Measurements from ENCODE around the gene KIFBP.

DNA sequence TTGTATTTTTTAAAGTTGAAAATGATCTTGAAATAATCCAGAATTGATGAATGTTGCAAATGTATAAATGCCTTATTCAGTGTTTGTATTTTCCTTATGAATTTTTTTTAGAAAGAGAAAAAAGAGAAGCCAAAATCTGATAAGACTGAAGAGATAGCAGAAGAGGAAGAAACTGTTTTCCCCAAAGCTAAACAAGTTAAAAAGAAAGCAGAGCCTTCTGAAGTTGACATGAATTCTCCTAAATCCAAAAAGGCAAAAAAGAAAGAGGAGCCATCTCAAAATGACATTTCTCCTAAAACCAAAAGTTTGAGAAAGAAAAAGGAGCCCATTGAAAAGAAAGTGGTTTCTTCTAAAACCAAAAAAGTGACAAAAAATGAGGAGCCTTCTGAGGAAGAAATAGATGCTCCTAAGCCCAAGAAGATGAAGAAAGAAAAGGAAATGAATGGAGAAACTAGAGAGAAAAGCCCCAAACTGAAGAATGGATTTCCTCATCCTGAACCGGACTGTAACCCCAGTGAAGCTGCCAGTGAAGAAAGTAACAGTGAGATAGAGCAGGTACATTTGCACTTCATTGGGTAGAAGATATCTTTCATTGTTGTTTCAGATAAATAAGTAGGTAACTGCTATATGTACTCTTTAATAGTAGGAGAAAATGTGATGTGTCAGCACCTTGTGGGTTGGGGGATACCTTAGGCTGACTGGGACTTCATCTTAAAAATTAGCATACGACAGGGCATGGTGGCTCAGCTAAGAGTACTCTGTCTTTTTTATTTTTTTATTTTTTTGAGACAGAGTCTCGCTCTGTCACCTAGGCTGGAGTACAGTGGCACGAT is 28.7 kb upstream of the KIFBP start:
- TF ChIP-seq, protein P1, sequence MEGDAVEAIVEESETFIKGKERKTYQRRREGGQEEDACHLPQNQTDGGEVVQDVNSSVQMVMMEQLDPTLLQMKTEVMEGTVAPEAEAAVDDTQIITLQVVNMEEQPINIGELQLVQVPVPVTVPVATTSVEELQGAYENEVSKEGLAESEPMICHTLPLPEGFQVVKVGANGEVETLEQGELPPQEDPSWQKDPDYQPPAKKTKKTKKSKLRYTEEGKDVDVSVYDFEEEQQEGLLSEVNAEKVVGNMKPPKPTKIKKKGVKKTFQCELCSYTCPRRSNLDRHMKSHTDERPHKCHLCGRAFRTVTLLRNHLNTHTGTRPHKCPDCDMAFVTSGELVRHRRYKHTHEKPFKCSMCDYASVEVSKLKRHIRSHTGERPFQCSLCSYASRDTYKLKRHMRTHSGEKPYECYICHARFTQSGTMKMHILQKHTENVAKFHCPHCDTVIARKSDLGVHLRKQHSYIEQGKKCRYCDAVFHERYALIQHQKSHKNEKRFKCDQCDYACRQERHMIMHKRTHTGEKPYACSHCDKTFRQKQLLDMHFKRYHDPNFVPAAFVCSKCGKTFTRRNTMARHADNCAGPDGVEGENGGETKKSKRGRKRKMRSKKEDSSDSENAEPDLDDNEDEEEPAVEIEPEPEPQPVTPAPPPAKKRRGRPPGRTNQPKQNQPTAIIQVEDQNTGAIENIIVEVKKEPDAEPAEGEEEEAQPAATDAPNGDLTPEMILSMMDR (IDR thresholded peaks at IDR 0.05), result no peak
- TF ChIP-seq POLR2A (IDR thresholded peaks at IDR 0.05), result no peak
- TF ChIP-seq POLR2AphosphoS5 (IDR thresholded peaks at IDR 0.05), result no peak

Data from breast epithelium (tissue), 3 donors.